PFSK-1 (cell line): Measurements from ENCODE around the gene CEP112.

Experiments
- FOXP2 ChIP-seq: optimal IDR thresholded peaks from 2 replicates; pipeline ENCODE3; 2011; ENCODE audit warnings: borderline replicate concordance, control low read depth, inconsistent platforms; ENCODE audit not compliant: insufficient read depth; ENCODE audit errors: extremely low read length, extremely low read depth
- POLR2AphosphoS5 ChIP-seq: IDR thresholded peaks from 2 replicates; pipeline ENCODE4 v1.6.1; 2012; ENCODE audit warnings: low read depth, mild to moderate bottlenecking, control low read depth, low read length, moderate library complexity
- REST ChIP-seq, 2 experiments: IDR thresholded peaks; 2 replicates each; pipeline versions ENCODE4 v1.6.1 to v1.8.0; 2011 to 2012; ENCODE audit warnings: low read depth in 2 of 2, low read length in 2 of 2, control low read depth in 1 of 2, inconsistent platforms in 1 of 2, mild to moderate bottlenecking in 1 of 2, moderate library complexity in 1 of 2; ENCODE audit not compliant: insufficient read depth in 1 of 2
- SIN3A ChIP-seq: IDR thresholded peaks from 2 replicates; pipeline ENCODE4 v1.6.1; 2012; ENCODE audit warnings: mild to moderate bottlenecking, low read length, moderate library complexity, borderline replicate concordance; ENCODE audit not compliant: insufficient read depth
- TAF1 ChIP-seq: IDR thresholded peaks from 2 replicates; pipeline ENCODE4 v1.6.1; 2012; ENCODE audit warnings: low read length, control low read depth, borderline replicate concordance; ENCODE audit not compliant: insufficient read depth

GRCh38 chr17:65685110-65685509, 506.8 kb downstream of the CEP112 start:
- no peak for TF ChIP-seq TAF1
- TF ChIP-seq SIN3A, result no peak
- TF ChIP-seq POLR2AphosphoS5, result no peak
- no peak for TF ChIP-seq REST (IDR thresholded peaks at IDR 0.05; ENCODE audit: insufficient read depth in 1 of 2, low read depth in 2 of 2, low read length in 2 of 2)
- no peak for TF ChIP-seq FOXP2
